Measurements from ENCODE around the gene FNDC3B.

The FNDC3B gene

DNA sequence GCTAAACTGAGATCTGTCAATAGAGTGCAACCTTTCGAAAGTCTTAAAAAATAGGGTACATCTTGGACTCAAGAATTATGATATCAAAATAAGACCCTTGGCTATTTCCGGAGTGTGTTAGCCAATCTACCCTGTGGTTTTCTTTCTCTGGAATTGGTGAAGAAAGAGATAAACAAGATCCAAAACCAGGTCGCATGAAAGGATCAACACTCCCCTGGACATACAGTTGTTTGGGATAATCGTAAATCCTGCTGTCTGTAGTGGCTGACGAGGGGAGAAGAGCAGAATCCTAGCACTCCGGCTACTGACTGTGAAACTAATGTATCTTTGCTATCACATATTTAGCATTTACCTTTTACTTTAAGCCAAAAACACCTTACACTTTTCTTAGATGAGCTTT is 30.9 kb downstream of the FNDC3B start:
- no peaks in the 10 kb centered on the region for H3K9me3 Mint-ChIP-seq (ENCODE audit: low read depth)
- no peak overlapping the region for H3K4me3 Mint-ChIP-seq
- peaks cover 11% of the 10 kb centered on the region for H3K36me3 Mint-ChIP-seq
- H3K4me1 Mint-ChIP-seq (ENCODE audit: low read depth) = peaks cover 30% of the 10 kb centered on the region
- H3K27ac Mint-ChIP-seq = no peak overlapping the region
- H3K27me3 Mint-ChIP-seq = no peaks in the 10 kb centered on the region

- Mint-ChIP-seq H3K9me3 (ENCODE audit: low read depth) (no peaks in the 10 kb centered on the region), H3K27me3 (no peaks in the 10 kb centered on the region), H3K27ac (no peak overlapping the region), H3K4me3 (no peak overlapping the region), H3K36me3 (peaks cover 13% of the 10 kb centered on the region), H3K4me1 (ENCODE audit: low read depth) (peaks cover 26% of the 10 kb centered on the region)
These were observed 31.4 kb downstream of the FNDC3B start for GRCh38 chr3:172070802-172071201.

DNA sequence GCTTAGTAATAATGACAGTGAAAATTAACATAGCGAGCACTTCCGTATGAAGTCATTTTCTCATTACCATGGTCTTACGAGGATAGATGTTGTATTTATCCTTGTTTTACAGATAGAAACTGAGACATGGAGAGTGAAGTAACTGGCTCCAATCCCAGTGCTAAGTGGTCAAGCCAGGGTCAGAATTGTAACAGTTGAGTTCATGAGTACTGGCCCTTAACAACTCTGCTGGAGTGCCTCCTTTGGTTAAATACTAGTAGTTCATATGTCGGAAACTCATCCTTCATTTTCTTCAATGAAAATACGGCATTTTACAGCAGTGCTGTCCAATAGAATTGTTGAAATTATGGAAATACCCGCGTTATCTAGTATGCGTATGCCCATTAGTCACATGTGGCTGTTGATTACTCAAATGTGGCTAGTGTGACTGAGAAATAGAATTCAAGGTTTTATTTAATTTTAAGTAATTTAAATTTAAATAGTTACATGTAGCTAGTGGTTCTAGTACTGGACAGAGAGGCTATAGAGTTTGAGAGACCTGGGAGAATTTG is 32.5 kb downstream of the FNDC3B start:
- H3K27me3 Mint-ChIP-seq = no peaks in the 10 kb centered on the region
- H3K4me1 Mint-ChIP-seq (ENCODE audit: low read depth) = peaks cover 16% of the 10 kb centered on the region
- no peak overlapping the region for H3K4me3 Mint-ChIP-seq
- H3K9me3 Mint-ChIP-seq (ENCODE audit: low read depth) = no peaks in the 10 kb centered on the region
- H3K27ac Mint-ChIP-seq = no peak overlapping the region
- H3K36me3 Mint-ChIP-seq = peaks cover 15% of the 10 kb centered on the region

GRCh38 chr3:172072543-172072942 is 33.2 kb downstream of the FNDC3B start:
- Mint-ChIP-seq H3K4me1 (ENCODE audit: low read depth) (peaks cover 9% of the 10 kb centered on the region), H3K36me3 (peaks cover 15% of the 10 kb centered on the region), H3K27me3 (no peaks in the 10 kb centered on the region), H3K27ac (no peak overlapping the region), H3K4me3 (no peak overlapping the region), H3K9me3 (ENCODE audit: low read depth) (no peaks in the 10 kb centered on the region)

GRCh38 chr3:172073262-172073915 is 34.0 kb downstream of the FNDC3B start:
- Mint-ChIP-seq H3K27me3 (no peaks in the 10 kb centered on the region), H3K9me3 (ENCODE audit: low read depth) (no peaks in the 10 kb centered on the region), H3K4me3 (no peak overlapping the region), H3K36me3 (peaks cover 15% of the 10 kb centered on the region), H3K4me1 (ENCODE audit: low read depth) (peaks cover 3% of the 10 kb centered on the region), H3K27ac (no peak overlapping the region)

GRCh38 chr3:172074032-172074431 is 34.7 kb downstream of the FNDC3B start:
- Mint-ChIP-seq H3K27me3 (no peaks in the 10 kb centered on the region), H3K9me3 (ENCODE audit: low read depth) (no peaks in the 10 kb centered on the region), H3K4me3 (no peak overlapping the region), H3K36me3 (peaks cover 15% of the 10 kb centered on the region), H3K4me1 (ENCODE audit: low read depth) (peaks cover 1% of the 10 kb centered on the region), H3K27ac (no peak overlapping the region)

- H3K27ac Mint-ChIP-seq = no peak overlapping the region
- H3K27me3 Mint-ChIP-seq = no peaks in the 10 kb centered on the region
- no peak overlapping the region for H3K4me3 Mint-ChIP-seq
- no peaks in the 10 kb centered on the region for H3K9me3 Mint-ChIP-seq (ENCODE audit: low read depth)
- peaks cover 1% of the 10 kb centered on the region for H3K4me1 Mint-ChIP-seq (ENCODE audit: low read depth)
- H3K36me3 Mint-ChIP-seq = peaks cover 17% of the 10 kb centered on the region
These were observed 35.2 kb downstream of the FNDC3B start for GRCh38 chr3:172074586-172074985.

DNA sequence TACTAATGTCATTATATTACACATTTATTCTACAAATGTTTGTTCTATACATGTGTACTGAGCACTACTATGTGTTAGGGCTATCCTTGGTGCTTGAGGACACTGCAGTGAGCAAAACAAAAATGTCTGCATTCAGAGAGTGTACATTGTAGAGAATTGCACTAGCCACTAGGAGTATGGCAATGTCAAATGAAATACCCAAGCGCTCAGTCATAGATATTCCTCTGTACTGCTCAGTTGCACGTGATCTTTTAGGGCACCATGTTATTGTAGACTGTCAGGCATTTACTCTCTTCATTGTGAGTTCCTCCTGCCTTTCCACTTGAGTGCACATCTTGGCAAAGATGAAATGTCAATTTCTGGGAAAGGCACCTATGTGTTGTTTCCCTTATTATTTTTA is 36.8 kb downstream of the FNDC3B start:
- peaks cover 1% of the 10 kb centered on the region for H3K4me1 Mint-ChIP-seq (ENCODE audit: low read depth)
- H3K27ac Mint-ChIP-seq = no peak overlapping the region
- H3K36me3 Mint-ChIP-seq = peaks cover 15% of the 10 kb centered on the region
- no peaks in the 10 kb centered on the region for H3K27me3 Mint-ChIP-seq
- no peak overlapping the region for H3K4me3 Mint-ChIP-seq
- no peaks in the 10 kb centered on the region for H3K9me3 Mint-ChIP-seq (ENCODE audit: low read depth)

DNA sequence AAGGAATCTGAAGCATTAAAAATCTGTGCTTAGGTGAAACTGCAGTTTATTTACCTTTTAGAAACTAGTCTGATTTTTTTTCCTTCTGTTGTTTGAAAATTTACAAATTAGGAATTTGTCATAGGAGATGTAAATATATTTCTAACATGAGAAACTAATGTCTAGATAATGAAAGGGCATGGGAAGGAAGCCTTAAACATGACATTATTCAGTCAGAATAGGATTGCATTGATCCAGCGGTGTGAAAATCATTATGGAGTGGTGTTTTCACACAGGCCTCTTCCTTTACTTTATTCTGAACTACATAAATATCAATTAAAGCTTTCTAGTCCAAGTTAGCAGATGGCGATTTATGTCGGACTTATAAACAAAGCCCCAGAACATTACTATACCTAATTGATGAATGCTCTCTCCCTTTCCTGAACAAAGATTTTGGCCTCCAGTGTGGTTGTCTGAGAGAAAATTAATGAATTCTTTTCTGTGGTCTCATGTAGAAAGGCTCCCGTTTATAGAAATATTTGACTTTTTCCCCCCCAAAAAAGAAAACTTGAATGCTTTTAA is 37.9 kb downstream of the FNDC3B start:
- H3K36me3 Mint-ChIP-seq = peaks cover 20% of the 10 kb centered on the region
- no peak overlapping the region for H3K27ac Mint-ChIP-seq
- no peaks in the 10 kb centered on the region for H3K27me3 Mint-ChIP-seq

GRCh38 chr3:172078244-172078643 is 38.9 kb downstream of the FNDC3B start:
- Mint-ChIP-seq H3K36me3 (peaks cover 20% of the 10 kb centered on the region), H3K9me3 (ENCODE audit: low read depth) (no peaks in the 10 kb centered on the region), H3K4me1 (ENCODE audit: low read depth) (no peaks in the 10 kb centered on the region), H3K27ac (no peak overlapping the region), H3K27me3 (no peaks in the 10 kb centered on the region), H3K4me3 (no peak overlapping the region)

More for the DNA sequence above, 37.9 kb downstream of the FNDC3B start:
- Mint-ChIP-seq H3K9me3 (ENCODE audit: low read depth) (no peaks in the 10 kb centered on the region), H3K4me3 (no peak overlapping the region), H3K4me1 (ENCODE audit: low read depth) (no peaks in the 10 kb centered on the region)

DNA sequence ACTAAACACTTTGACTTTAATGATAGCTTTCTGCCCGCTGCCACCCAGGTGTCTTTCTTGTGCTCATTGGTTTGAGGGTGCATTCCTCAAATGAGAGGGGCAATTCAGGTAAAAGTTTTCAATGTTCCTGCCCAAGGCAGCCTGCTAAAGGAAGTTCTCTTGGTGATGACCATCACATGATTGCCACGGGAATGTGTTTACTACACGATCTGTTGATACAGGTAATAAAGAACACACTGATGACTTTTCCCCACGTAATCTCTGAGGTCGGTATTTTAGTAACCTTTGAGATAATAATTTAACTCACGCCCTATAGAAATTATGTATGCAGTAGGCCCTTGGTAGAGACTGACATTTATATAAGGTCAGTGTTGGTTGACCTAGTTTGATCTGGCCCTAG is 39.3 kb downstream of the FNDC3B start:
- no peak overlapping the region for H3K27ac Mint-ChIP-seq
- H3K9me3 Mint-ChIP-seq (ENCODE audit: low read depth) = no peaks in the 10 kb centered on the region
- H3K36me3 Mint-ChIP-seq = peaks cover 18% of the 10 kb centered on the region
- H3K27me3 Mint-ChIP-seq = no peaks in the 10 kb centered on the region
- H3K4me1 Mint-ChIP-seq (ENCODE audit: low read depth) = no peaks in the 10 kb centered on the region
- H3K4me3 Mint-ChIP-seq = no peak overlapping the region

DNA sequence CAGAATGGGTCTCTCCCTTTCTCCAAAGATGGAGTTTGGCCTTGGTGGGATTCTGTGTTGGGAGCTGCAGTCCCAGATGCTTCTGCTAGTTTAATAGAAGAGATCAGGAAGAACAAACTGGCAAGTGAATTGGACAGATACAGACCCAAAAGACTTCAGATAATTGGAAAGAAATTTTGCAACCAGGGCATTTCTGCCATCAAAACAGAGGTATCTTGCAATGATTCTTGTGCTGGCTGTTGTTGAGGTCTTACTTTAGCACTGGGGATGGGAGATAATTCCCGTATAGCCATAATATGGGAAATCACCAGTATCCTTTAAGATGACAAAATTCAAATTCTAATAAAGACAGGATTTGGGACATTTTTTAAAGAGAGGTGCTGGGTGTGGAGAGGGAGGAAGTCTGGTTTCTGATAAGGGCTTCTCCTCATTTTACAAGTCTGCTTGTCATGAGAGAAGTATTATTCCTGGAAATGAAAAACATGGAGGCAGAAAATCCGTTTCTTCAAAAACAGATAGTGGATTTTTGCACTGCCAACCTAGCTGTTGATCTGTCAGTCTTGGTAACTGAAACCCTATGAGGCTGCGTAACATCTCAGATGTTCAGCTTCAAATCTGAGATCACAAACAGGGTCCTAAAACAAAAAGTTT is 40.1 kb downstream of the FNDC3B start:
- Mint-ChIP-seq H3K27me3 (no peaks in the 10 kb centered on the region), H3K36me3 (peaks cover 16% of the 10 kb centered on the region), H3K27ac (no peak overlapping the region), H3K9me3 (ENCODE audit: low read depth) (no peaks in the 10 kb centered on the region), H3K4me1 (ENCODE audit: low read depth) (no peaks in the 10 kb centered on the region), H3K4me3 (no peak overlapping the region)

DNA sequence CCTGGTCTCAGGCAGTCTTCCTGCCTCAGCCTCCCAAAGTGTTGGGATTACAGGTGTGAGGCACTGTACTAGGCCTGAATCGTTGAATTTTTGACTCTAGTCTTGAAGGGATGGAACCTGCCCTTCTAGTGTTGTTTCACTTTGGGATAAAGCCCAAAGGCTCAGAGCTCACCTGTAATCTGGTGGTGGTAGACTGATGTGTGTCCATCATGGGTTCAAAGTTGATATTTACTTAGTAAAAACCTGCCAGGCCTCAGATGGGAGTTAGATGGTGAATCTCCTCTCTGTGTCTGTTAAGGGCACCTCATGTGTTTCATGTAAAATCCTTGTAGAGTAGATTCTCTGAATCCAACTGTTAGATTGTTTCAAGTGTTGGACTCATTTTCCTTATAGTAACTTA is 41.1 kb downstream of the FNDC3B start:
- H3K27ac Mint-ChIP-seq = no peak overlapping the region
- H3K9me3 Mint-ChIP-seq (ENCODE audit: low read depth) = no peaks in the 10 kb centered on the region
- peaks cover 18% of the 10 kb centered on the region for H3K36me3 Mint-ChIP-seq
- H3K27me3 Mint-ChIP-seq = no peaks in the 10 kb centered on the region
- peaks cover 5% of the 10 kb centered on the region for H3K4me1 Mint-ChIP-seq (ENCODE audit: low read depth)
- H3K4me3 Mint-ChIP-seq = no peak overlapping the region

DNA sequence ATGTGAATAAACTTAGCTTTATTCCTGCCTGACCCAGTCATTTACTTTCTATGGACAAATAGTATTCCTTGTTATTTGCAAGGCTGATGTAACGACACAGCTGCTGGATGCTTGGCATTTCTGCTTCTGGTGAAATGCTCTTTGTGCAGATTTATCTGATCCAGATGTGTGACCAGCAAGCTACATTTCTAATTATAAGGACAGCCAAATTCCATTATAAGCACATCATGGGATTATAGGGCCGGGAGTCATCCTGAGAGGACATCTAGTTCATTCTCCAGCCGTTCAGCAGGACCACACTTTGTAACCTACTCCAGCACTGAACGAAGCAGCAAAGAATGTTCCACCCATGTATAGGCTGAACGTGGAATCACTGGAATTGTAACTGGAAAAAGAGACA is 42.9 kb downstream of the FNDC3B start:
- no peak overlapping the region for H3K4me3 Mint-ChIP-seq
- no peaks in the 10 kb centered on the region for H3K27me3 Mint-ChIP-seq
- H3K36me3 Mint-ChIP-seq = peaks cover 14% of the 10 kb centered on the region
- H3K4me1 Mint-ChIP-seq (ENCODE audit: low read depth) = peaks cover 12% of the 10 kb centered on the region
- H3K27ac Mint-ChIP-seq = no peak overlapping the region
- H3K9me3 Mint-ChIP-seq (ENCODE audit: low read depth) = no peaks in the 10 kb centered on the region

DNA sequence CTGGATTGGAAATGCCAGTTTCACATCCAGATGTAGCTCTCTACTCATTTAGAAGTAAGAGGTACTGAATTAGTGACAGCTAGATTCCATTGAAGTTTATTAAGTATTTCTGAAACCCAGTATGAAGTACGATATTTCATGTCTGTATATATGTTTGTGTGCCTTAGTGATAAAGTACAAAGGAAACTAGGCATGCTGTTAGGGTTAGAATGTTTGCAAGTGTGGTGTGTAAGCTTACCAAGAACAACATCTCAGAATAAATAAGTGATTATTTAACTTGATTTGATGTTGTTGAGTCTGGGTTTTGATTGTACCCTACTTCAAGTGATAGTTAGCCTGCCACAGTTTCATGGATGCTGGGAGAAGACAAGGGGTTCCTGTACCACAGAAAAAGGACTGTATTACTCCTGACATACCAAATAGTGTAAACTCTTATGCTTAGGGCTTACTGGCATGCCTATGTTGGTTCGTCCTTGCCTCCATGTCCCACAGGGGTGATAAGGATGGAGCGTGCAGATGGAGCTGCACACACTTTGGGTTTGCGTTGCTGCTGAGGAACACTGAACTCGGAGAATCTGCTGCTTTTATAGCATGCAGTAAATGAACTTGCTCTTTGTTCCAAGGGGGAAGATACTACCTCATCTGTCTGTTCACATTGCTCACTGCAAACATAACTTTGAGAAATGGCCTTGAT is 43.6 kb downstream of the FNDC3B start:
- Mint-ChIP-seq H3K27me3 (no peaks in the 10 kb centered on the region), H3K9me3 (ENCODE audit: low read depth) (no peaks in the 10 kb centered on the region), H3K36me3 (peaks cover 14% of the 10 kb centered on the region), H3K27ac (no peak overlapping the region), H3K4me1 (ENCODE audit: low read depth) (peaks cover 19% of the 10 kb centered on the region), H3K4me3 (no peak overlapping the region)
